H1 (cell line): ENCODE measurements around the gene TGFBR1.

Source experiments
- CTCF ChIP-seq, 3 experiments: IDR thresholded peaks; 1 replicate in 2 of 3; 2 replicates in 1 of 3; pipeline versions ENCODE4 v1.5.1 to v1.6.1; 2011; ENCODE audit warnings: low read length in 3 of 3, mild to moderate bottlenecking in 3 of 3, inconsistent platforms in 2 of 3, low read depth in 1 of 3, moderate library complexity in 1 of 3; ENCODE audit not compliant: insufficient read depth in 1 of 3; ENCODE audit errors: control extremely low read depth in 1 of 3
- JUN ChIP-seq: IDR thresholded peaks from 2 replicates; pipeline ENCODE4 v1.6.1; 2011; ENCODE audit warnings: low read depth, mild to moderate bottlenecking, improper control_type of control experiment, low read length
- POLR2AphosphoS5 ChIP-seq: IDR thresholded peaks from 2 replicates; pipeline ENCODE4 v1.6.1; 2011; ENCODE audit warnings: low read depth, low read length
- RBBP5 ChIP-seq: IDR thresholded peaks from 2 replicates; pipeline ENCODE4 v1.7.1; 2012; ENCODE audit warnings: low read depth, mild to moderate bottlenecking, inconsistent platforms, low read length, moderate library complexity, borderline replicate concordance
- RFX5 ChIP-seq: IDR thresholded peaks from 2 replicates; pipeline ENCODE4 v1.6.1; 2011; ENCODE audit warnings: low read depth, low read length, improper control_type of control experiment, borderline replicate concordance
- SIRT6 ChIP-seq: IDR thresholded peaks from one replicate; pipeline ENCODE4 v1.7.1; 2012; ENCODE audit warnings: low read length, inconsistent platforms
- TAF1 ChIP-seq: IDR thresholded peaks from 2 replicates; pipeline ENCODE4 v1.6.1; 2011; ENCODE audit warnings: mild to moderate bottlenecking, low read depth, low read length
- TF ChIP-seq, protein P1 (sequence below): IDR thresholded peaks from 2 replicates; pipeline ENCODE4 v1.6.1; 2012; ENCODE audit warnings: inconsistent platforms

DNA sequence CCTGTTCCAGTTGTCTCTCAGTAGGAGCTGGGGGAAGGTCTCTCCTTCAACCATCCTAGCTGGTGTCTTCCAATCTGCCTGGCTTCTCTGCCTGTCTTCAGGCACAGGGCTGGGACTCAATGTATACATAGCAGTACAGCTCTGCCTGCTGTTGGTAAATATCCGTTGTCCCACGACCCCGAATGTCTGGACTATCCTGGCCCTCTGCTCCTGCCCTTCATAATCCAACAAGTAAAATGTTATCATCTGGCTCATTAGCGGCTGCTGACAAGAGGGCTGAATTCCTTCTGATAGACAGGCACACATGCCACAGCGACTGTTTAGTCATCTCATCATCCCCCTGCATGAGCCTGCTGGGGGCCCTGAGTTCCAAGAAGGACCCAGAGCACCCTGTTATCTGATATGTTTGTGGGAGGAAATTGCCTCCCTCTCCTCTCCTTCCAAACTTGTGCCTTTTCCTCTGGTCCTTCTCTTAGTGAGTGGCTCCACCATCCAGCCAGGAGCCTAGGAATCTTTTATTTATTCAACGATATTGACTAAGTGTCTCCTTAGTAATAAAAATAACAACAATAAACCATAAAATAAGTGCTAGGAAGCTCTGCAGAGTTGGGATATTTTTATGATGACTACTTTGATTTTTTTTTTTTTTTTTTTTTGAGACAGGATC lies 29.5 kb upstream of the TGFBR1 start:
- TF ChIP-seq TAF1: no peak
- TF ChIP-seq, protein P1, sequence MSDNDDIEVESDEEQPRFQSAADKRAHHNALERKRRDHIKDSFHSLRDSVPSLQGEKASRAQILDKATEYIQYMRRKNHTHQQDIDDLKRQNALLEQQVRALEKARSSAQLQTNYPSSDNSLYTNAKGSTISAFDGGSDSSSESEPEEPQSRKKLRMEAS: no peak
- no peak for TF ChIP-seq RFX5
- TF ChIP-seq RBBP5: no peak
- TF ChIP-seq POLR2AphosphoS5: no peak
- no peak for TF ChIP-seq CTCF (IDR thresholded peaks at IDR 0.05; ENCODE audit: control extremely low read depth in 1 of 3, insufficient read depth in 1 of 3, low read depth in 1 of 3, low read length in 3 of 3)
- no peak for TF ChIP-seq SIRT6
- no peak for TF ChIP-seq JUN
